OCI-LY7 (cell line): ENCODE measurements around the gene F2R. TPM values are rescaled to one million over a fixed set of nuclear protein-coding genes. Genes with fewer than 3 reads are reported as not detected.

Experiments
- BruUV-seq: library from RNA; stranded (reverse); fragments of 400-500 nt; replicated peaks from 2 replicates; lab custom pipeline; 2021; lab: Mats Ljungman, UMichigan
- CTCF ChIA-PET: fragments of 300-600 bp; sonication (Branson Sonifier 250); formaldehyde crosslinking; loops from one replicate; lab custom pipeline; 2022; ENCODE audit warnings: antibody characterized with exemption; ENCODE audit not compliant: unreplicated experiment; lab: Charles Lee
- POLR2A ChIA-PET: fragments of 300-600 bp; sonication (Branson Sonifier 250); formaldehyde crosslinking; loops from one replicate; lab custom pipeline; 2022; ENCODE audit warnings: antibody characterized with exemption; lab: Charles Lee
- DNase-seq: peaks from one replicate; pipeline ENCODE4 v3.0.0-alpha.2; 2015; ENCODE audit warnings: low spot score
- H2AFZ ChIP-seq: fragments of 200-600 bp; sonication (generic), shearing (Covaris generic); 2 replicates; pipeline ENCODE4 v1.6.1; 2014; ENCODE audit warnings: mild to moderate bottlenecking, antibody characterized with exemption, low read length, moderate library complexity
- H3K27ac ChIP-seq: fragments of 200-600 bp; sonication (generic); 2 replicates; pipeline ENCODE4 v1.5.1; 2014; ENCODE audit warnings: mixed run types, low read depth, mild to moderate bottlenecking, moderate library complexity, low read length, inconsistent platforms; ENCODE audit not compliant: poor library complexity, severe bottlenecking
- H3K36me3 ChIP-seq: fragments of 200-600 bp; sonication (generic); 2 replicates; pipeline ENCODE4 v1.6.1; 2014; ENCODE audit warnings: mild to moderate bottlenecking, antibody characterized with exemption, low read length, moderate library complexity, mixed read lengths; ENCODE audit not compliant: insufficient read depth
- H3K4me1 ChIP-seq: fragments of 200-600 bp; sonication (generic); 2 replicates; pipeline ENCODE4 v1.5.1; 2014; ENCODE audit warnings: mild to moderate bottlenecking, low read length; ENCODE audit not compliant: insufficient read depth, poor library complexity, severe bottlenecking
- H3K4me2 ChIP-seq: fragments of 200-600 bp; sonication (generic); 2 replicates; pipeline ENCODE4 v1.6.1; 2014; ENCODE audit warnings: mild to moderate bottlenecking, low read length
- H3K4me3 ChIP-seq: fragments of 200-600 bp; sonication (generic); 2 replicates; pipeline ENCODE4 v1.5.1; 2014; ENCODE audit warnings: mild to moderate bottlenecking, low read depth, low read length; ENCODE audit not compliant: poor library complexity, severe bottlenecking
- H3K79me2 ChIP-seq: fragments of 200-600 bp; sonication (generic); 2 replicates; pipeline ENCODE4 v1.6.1; 2016; ENCODE audit warnings: low read depth, mild to moderate bottlenecking, low read length, moderate library complexity, mixed read lengths; ENCODE audit not compliant: insufficient read depth
- H3K9me2 ChIP-seq: fragments of 200-600 bp; sonication (generic); 2 replicates; pipeline ENCODE4 v1.6.1; 2016; ENCODE audit warnings: mild to moderate bottlenecking, low read length, mixed read lengths; ENCODE audit not compliant: insufficient read depth
- H3K9me3 ChIP-seq: fragments of 200-600 bp; sonication (generic); 2 replicates; pipeline ENCODE4 v1.6.1; 2014; ENCODE audit warnings: mild to moderate bottlenecking, mixed run types, low read length, mixed read lengths
- H4K20me1 ChIP-seq: fragments of 200-600 bp; sonication (generic); 2 replicates; pipeline ENCODE4 v1.6.1; 2014; ENCODE audit warnings: mild to moderate bottlenecking, antibody characterized with exemption, low read length, moderate library complexity, mixed read lengths; ENCODE audit not compliant: insufficient read depth
- CTCF ChIP-seq: fragments of 200-600 bp; sonication (generic); conservative IDR thresholded peaks from 2 replicates; pipeline ENCODE4 v1.5.1; 2014; ENCODE audit warnings: mild to moderate bottlenecking, antibody characterized with exemption, low read length, moderate library complexity, mixed read lengths
- EZH2phosphoT487 ChIP-seq: fragments of 200-600 bp; sonication (generic); IDR thresholded peaks from 2 replicates; pipeline ENCODE4 v1.6.1; 2018; ENCODE audit warnings: low read depth, borderline replicate concordance, mild to moderate bottlenecking, mixed run types, antibody characterized with exemption, low read length, moderate library complexity, mixed read lengths
- intact Hi-C: fragments of 100-400 bp; cut with micrococcal nuclease; formaldehyde crosslinking; loops from one replicate; pipeline ENCODE4 v1.10.0; 2022; ENCODE audit not compliant: unreplicated experiment
- total RNA-seq, 2 experiments: library from RNA; depleted of rRNA in 1 of 2; stranded (reverse); fragments of >200 nt in 1 of 2; shearing (Covaris generic) in 1 of 2; gene quantifications; 2 replicates each; pipeline ENCODE4 v1.2.3, GENCODE V29; 2014 to 2022

F2R gene
- total RNA-seq, 2 experiments from 2014 or later, result 0.08 TPM; not detected in 1

DNA sequence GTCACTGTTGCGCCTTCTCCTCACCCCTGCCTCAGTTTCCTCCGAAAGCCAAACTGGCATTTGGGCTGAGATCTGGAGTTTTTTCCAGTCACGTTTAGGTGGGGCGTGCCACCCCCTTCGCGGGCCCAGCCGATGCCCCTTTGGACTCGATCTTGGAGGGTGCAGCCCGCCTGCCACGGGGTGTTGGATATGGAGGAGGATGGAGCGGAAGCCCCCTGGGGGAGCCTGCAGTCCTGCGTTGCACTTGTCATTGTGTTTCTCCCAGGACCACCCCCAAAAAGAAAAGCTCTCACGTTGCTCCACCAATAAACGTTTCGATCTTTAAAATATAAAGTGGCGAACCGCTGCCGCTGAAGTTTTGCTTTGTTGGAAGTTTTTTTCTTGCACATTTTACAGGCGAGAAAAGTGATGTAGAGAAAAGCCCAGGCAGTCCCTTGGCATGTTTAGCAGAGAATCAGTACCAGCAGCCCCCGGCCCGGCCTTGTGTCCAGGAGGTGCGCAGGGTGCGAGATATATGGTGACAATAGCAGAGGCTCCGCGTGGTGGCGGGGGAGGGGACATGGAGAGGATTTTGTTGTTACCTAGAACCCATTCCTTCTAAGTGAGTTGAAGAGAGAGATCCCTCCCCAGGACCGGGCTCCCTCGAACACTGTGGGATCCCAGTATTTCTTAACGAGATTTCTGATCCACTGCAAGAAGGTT is 681 bp downstream of the F2R start:
- H3K4me2 ChIP-seq, result no peak overlapping the region
- no peaks in the 10 kb centered on the region for H4K20me1 ChIP-seq
- ChIA-PET POLR2A (no interaction called here), CTCF (no interaction called here)
- no peaks in the 10 kb centered on the region for H3K79me2 ChIP-seq
- TF ChIP-seq EZH2phosphoT487 (no peak), CTCF (no peak)
- H3K4me3 ChIP-seq, result no peak overlapping the region
- no peak overlapping the region for H3K27ac ChIP-seq
- H3K36me3 ChIP-seq, result no peaks in the 10 kb centered on the region
- no peak for DNase-seq
- intact Hi-C loops, result no loop called here
- H3K9me3 ChIP-seq, result no peaks in the 10 kb centered on the region
- H3K9me2 ChIP-seq, result no peaks in the 10 kb centered on the region
- H2AFZ ChIP-seq, result no peak overlapping the region
- BruUV-seq, result no TSS peak
- H3K4me1 ChIP-seq, result peaks cover 9% of the 10 kb centered on the region

DNA sequence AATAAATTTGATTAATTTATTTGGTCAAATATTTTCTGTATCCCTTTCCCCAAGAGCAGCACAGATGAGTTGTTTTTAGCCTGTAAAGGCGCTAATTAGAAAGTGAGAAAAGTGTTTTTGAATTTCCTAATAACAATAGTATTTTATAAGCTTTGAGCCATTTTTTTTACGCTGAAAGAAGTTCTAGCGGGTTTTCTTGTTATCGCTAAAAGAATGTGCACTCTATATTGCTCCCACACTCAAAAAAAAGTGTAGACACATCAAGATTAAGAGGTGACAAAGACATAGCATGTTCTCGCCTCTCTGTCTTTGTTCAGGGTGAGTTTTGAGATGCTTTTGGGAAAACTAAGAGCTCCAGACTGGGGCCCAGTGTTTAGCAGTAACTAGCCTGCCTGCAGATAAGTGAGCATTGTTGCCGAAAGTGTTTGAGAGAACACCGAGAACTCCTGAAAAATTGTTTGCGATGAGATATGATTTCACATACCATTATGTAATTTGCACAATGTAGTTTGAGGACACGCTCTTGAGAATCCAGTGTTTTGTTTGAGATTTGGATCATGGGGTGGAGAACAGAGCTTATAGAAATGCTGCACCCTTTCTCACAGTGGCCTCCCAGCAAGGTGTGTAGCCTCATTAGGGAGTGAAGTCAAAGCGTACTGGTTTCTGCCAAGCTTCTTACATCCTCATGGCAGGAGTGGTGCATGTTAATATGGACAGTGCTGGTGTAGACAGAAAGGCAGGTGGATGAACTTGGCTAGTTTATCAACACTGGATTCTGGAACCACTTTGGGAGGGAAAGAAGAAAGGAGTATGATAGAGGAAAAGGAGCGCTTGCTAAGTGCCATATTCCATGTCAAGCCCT is 1.5 kb downstream of the F2R start:
- no peaks in the 10 kb centered on the region for H3K9me2 ChIP-seq
- TF ChIP-seq EZH2phosphoT487, result no peak
- TF ChIP-seq CTCF, result no peak
- H3K4me2 ChIP-seq, result no peak overlapping the region
- H3K9me3 ChIP-seq, result no peaks in the 10 kb centered on the region
- peaks cover 9% of the 10 kb centered on the region for H3K4me1 ChIP-seq
- POLR2A ChIA-PET, result interaction anchor here (0.6 to 0.7 kb wide), 2 partner anchors 613 to 1687 kb away, joined by 3 read pairs; no protein-coding TSS in a partner anchor
- H3K27ac ChIP-seq, result no peak overlapping the region
- H3K4me3 ChIP-seq, result no peak overlapping the region
- CTCF ChIA-PET, result no interaction called here
- intact Hi-C loops, result no loop called here
- DNase-seq, result no peak
- no TSS peak for BruUV-seq
- H4K20me1 ChIP-seq, result no peaks in the 10 kb centered on the region
- no peaks in the 10 kb centered on the region for H3K36me3 ChIP-seq
- H3K79me2 ChIP-seq, result no peaks in the 10 kb centered on the region
- H2AFZ ChIP-seq, result no peak overlapping the region
